Activated T-helper 9 cell treated with anti-CD3 and anti-CD28 coated beads, Interleukin-2, amount 50 U/mL, for 16 hours (primary cell): ENCODE data around the gene GHRH.

ENCODE experiments used
- DNase-seq: peaks from one replicate; pipeline ENCODE4 v3.0.0-alpha.2; 2020; ENCODE audit warnings: low read depth

GHRH gene

GRCh38 chr20:37260923-37261322 lies 691 bp downstream of the GHRH start:
- no peak for DNase-seq

GRCh38 chr20:37259865-37260264 lies 1.7 kb downstream of the GHRH start:
- no peak for DNase-seq

DNA sequence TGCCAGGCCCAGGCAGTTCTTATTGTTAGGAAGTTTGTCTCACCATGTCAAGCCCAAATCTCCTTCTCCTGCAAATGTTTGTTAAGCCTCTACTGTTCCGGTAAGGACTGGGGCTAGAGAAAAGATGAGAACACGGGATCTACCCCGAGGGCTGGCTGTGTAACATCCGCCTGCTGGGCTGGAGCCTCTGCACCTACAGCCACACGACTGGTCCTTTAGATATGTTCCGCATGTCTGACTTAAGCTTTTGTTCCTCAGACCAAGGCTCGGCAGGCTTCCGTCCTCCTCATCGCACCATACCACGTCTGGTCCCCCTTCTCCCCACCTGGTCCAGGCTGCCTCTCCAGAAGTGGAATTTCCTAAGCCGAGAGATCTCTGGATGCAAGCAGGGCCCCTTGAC lies 2.6 kb downstream of the GHRH start:
- no peak for DNase-seq

DNA sequence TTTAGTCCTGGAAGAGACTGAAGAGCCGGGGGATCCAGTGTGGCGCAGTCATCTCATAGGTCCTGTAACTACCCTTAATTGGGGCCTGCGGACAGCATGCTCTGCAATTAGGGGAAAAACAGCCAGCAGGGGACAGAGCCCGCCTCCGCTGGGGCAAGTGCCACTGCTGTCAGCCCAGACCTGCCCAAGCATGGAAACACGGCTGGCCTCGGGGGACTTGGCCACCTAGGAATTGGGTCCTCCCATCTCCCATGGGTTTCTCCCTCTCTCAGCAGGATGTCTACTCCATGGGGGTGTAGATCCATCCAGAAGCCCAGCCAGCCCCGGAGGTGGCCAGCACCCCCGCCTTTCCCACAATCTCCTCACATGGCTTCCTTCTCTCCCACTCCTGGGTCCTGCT lies 3.6 kb downstream of the GHRH start:
- no peak for DNase-seq

DNA sequence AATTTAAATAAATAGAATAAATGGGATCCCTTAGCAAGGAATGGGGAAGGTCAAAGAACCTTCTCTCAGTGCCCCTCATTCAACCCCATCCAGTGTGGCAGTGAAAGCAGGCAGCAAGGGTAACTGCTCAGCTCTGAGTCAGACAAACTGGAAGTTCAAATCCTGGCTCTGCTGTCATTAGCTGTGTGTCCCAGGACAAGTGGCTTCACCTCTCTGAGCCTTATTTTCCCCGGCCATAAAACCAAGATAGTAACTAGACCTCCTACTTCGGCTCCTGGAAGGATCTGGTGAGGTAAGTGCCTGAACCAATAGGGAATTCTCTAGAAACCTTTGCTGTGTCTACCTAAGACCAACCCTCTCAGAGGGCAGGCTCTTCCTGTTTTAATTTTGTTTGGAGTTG lies 4.1 kb downstream of the GHRH start:
- no peak for DNase-seq

DNA sequence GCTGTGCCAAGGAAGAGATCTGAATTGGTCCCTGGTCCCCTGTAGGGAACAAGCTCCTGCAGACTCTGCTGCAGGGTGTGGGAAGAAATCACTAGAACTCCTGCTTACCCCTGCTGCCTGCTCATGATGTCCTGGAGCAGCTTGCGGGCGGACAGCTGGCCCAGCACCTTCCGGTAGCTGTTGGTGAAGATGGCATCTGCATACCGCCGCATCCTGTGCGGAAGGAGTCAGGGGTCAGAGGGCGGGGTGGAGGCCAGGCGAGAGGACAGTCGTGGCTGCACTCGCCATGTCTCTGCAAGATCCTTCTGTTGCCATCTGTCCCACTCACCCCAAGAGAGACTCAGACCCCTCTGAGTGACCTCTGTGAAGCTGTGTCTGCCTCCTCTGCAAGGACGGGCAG lies 5.3 kb downstream of the GHRH start:
- no peak for DNase-seq

- DNase-seq = no peak
Measured at GRCh38 chr20:37254114-37254878, 7.3 kb downstream of the GHRH start.

- no peak for DNase-seq
Measured at GRCh38 chr20:37253087-37253486, 8.5 kb downstream of the GHRH start.

DNA sequence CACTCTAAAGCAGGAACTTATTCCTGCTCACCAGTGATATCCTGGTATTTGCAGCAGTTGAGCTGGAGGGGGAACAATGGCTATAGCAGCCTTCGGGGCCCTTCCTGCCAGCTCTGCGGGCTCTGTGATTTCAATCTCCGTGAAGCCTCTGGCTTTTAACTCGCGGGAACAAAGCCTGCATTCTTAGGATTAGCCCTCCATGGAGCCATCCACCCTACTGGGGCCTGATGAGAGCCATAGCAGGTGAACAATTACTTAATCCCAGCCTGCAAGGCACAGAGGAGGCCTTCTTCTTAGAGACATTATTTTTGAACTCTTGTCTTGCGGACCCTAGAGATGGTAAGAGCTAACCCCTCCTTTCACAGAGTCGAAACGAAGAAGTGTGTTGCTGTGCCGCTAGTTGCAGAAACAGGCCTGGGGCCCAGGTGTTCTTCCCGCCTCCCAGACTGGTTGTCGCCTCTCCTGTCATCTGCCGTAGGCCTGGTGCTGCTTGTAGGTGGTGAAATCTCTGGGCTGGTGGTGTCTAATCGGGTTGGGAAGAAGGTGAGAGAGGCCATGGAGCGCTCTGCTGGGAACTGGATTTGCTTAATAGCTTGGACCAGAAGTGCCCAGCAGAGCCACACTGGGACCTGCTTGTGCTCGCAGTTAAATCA lies 9.7 kb downstream of the GHRH start:
- no peak for DNase-seq

DNA sequence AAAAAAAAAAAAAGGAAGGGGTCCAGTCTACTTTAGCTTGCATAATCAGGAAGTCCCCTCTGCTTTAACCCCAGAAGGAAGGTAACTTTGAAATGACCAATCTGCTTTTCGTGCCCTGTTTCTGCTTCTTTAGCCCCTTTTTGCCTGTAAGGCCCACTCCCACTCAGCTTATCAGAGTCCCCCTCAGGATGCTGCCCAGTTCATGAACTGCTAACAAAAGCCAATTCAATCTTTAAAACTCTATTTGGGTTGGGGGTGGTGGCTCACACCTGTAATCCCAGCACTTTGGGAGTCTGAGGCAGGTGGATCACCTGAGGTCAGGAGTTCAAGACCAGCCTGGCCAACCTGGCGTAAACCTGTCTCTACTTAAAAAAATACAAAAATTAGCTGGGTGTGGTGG lies 12.3 kb downstream of the GHRH start:
- DNase-seq = no peak

- DNase-seq = no peak
Measured at GRCh38 chr20:37247547-37247946, 14.1 kb downstream of the GHRH start.

DNA sequence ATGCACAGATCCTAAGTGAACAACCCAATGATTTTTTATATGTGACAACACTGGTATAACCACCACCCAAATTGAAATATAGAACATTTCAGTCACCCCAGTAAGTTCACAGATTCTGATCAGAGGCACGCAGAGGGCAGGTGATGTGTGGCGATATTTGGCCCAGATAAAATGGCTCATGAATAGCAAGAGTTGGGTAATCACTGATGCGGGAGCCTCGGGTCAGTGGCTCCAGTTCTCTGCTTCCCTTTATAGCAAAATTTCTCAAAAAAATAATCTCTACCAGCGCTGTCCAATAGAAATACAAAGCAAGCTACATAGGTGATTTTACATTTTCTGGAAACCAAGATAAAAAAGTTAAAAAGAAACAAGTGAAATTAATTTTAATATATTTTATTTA lies 14.9 kb downstream of the GHRH start:
- no peak for DNase-seq

DNA sequence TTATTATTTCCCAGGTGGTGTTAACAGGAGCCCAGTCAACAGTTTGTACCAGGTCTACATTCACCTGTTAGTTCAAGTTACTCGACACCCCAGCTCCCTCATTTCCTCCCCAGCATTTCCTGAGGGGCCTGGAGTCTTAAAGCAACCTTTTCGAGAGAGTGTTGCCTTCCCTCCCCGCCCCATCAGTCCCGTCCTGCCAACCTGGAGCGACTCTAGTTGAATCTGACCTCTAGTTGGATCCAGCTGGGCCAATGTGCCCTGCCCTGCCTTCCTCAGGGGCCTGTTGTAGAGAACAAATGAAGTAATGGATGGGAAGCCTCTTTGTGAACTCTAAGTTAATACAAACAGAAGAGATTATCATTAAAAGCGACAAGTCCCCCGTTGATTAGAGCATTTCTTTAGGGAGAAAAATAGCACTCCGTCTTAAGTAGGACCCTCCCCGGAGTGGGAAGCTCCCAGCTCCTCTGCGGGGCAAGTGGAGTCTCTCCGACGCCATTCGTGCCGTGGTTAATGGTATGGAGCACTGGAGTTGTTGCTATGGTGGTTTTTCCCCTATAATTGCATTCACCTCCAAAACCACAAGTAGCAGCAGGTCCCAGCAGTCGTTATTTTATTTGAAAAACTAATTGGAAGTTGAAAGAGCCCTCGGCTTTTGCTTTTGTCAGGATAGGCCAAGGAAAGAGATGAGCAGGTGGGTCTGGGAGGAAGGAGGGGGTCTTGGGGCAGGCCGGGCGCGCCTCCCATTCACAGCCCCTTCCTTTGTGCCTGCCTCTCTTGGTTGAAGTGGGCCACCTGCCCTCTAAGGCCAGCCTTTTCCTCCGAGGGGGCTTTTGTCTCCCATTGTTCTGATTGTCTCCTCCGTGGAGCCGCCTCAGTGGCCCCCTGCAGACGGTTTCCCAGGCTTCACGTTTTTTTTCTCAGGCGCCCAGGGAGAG lies 16.1 kb downstream of the GHRH start:
- no peak for DNase-seq

DNA sequence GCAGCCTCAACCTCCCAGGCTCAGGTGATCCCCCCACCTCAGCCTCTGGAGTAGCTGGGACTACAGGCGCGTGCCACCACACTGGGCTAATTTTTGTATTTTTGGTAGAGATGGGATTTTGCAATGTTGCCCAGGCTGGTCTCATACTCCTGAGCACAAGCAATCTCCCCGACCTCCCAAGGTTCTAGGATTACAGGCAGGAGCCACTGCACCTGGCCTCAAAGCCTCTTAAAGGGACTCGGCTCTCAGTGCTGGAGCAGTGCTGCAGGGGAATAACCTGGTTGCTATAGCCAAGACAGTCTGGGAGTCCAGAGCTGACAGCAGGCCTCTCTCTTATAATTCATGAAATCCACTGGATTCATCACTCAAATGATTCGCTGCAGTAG lies 17.0 kb downstream of the GHRH start:
- no peak for DNase-seq

DNA sequence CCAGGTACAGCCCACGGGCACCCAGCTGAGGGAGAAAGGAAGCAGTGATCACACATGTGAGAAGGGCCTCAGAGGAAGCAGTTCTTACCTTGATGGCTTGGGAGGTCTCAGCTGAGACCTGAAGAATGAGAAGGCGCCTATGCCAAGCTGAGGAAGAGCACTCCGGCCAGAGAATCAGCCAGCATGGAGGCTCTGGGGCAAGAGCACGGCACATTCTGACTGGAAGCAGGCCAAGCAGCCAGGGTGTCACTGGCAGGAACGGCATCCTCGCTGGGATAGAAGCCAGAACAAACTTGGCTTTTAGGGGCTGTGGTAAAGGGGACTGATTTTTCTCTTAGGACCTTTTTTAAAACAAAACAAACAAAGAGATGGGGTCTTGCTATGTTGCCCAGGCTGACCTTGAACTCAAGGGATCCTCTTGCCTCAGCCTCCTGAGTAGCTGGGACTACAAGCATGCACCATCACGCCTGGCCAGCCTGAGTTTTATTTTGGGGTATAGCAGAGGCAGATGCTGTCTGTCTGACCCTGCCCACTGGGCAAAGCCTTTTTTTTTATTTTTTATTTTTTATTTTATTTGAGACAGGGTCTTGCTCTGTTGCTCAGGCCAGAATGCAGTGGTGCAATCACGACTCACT lies 17.6 kb downstream of the GHRH start:
- DNase-seq = no peak

GRCh38 chr20:37243076-37243936 lies 18.3 kb downstream of the GHRH start:
- DNase-seq = no peak

DNA sequence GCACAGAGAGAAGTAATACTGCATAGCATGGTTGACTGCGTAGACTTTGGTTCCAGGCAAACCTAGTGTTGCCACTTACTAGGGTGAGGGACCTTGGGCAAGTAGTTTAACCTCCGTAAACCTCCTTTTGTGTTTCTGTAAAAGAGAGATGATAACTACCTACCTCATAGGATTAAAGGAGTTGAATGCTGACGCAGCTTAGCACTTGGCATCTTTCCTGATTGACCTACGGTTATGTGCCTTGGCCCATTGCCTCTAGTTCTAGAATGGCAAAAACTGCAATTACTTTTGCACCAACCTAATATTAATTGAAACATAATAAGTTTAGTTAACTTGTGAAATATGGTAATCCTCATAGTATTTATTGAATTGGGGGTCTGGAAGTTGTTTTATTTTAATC lies 19.1 kb downstream of the GHRH start:
- no peak for DNase-seq

GRCh38 chr20:37240337-37241067 lies 21.1 kb downstream of the GHRH start:
- DNase-seq = no peak

- no peak for DNase-seq
Measured at GRCh38 chr20:37238935-37239451, 22.6 kb downstream of the GHRH start.

DNA sequence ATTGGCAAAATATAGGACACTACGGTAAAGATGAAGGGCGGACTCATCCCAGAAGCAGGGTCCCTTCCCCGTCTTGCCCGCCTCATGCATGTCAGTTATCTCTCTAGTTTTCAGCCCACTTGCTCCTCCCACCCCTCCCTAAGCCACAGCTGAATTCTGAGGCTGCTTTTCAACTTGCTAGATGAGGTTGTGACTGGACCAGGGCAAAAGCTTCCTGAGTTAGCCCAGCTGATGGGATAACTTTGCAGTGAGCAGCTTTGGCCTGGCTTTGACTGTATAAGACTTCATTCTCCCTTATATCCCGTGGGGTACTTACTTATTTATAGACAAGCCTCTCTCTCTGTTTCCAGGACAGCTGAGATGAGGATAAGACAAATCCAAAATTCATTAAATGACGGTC lies 23.2 kb downstream of the GHRH start:
- DNase-seq = no peak
